DMS153 treated with DMSO at 0.1 percent for 48 hours (cell line): ENCODE data around the gene ZFP42.
"Not testable (repeated sequence)": the region's sequence is repeated elsewhere in the genome, so short reads cannot be mapped to it uniquely, and the experiment has no call there.

ENCODE experiments used
- DNase-seq: peaks from one replicate; lab custom pipeline; 2025; ENCODE audit not compliant: unreplicated experiment; lab: John Stamatoyannopoulos, UW

The ZFP42 gene

GRCh38 chr4:188021548-188022249 lies 26.1 kb downstream of the ZFP42 start:
- no peak for DNase-seq

- no peak for DNase-seq
Measured at GRCh38 chr4:188023682-188024081, 28.1 kb downstream of the ZFP42 start.

GRCh38 chr4:188025476-188025875 lies 29.9 kb downstream of the ZFP42 start:
- no peak for DNase-seq

GRCh38 chr4:188029114-188029513 lies 33.5 kb downstream of the ZFP42 start:
- DNase-seq = no peak

GRCh38 chr4:188030401-188030800 lies 34.8 kb downstream of the ZFP42 start:
- DNase-seq = no peak

- DNase-seq = no peak
Measured at GRCh38 chr4:188031751-188032150, 36.2 kb downstream of the ZFP42 start.

GRCh38 chr4:188032170-188032569 lies 36.6 kb downstream of the ZFP42 start:
- no peak for DNase-seq

- DNase-seq = no peak
Measured at GRCh38 chr4:188032583-188032982, 37.0 kb downstream of the ZFP42 start.

GRCh38 chr4:188037003-188037713 lies 41.6 kb downstream of the ZFP42 start:
- no peak for DNase-seq

GRCh38 chr4:188041721-188042120 lies 46.1 kb downstream of the ZFP42 start:
- DNase-seq = no peak

- DNase-seq = no peak
Measured at GRCh38 chr4:188042191-188042590, 46.6 kb downstream of the ZFP42 start.

- no peak for DNase-seq
Measured at GRCh38 chr4:188043154-188043553, 47.6 kb downstream of the ZFP42 start.

- DNase-seq = not testable (repeated sequence)
Measured at GRCh38 chr4:188045461-188045860, 49.9 kb downstream of the ZFP42 start.

GRCh38 chr4:188046657-188047056 lies 51.1 kb downstream of the ZFP42 start:
- DNase-seq = no peak

- no peak for DNase-seq
Measured at GRCh38 chr4:188053302-188053701, 57.7 kb downstream of the ZFP42 start.
